GM10847 (cell line): Measurements from ENCODE around the gene NOL8.

Experiments
- POLR2A ChIP-seq: IDR thresholded peaks from 2 replicates; pipeline ENCODE4 v1.6.1; 2011; ENCODE audit not compliant: insufficient read length; ENCODE audit errors: extremely low read depth

NOL8 gene

GRCh38 chr9:92293452-92294296 is 31.5 kb downstream of the NOL8 start, which contains the start of gene IARS1:
Gene IARS1, minus strand, starts transcription at chr9:92293697. Its CDS starts 4,278 bp downstream, at chr9:92289419.
- TF ChIP-seq POLR2A: peak; percentile 97

GRCh38 chr9:92293075-92293354 is 32.1 kb downstream of the NOL8 start:
- no peak for TF ChIP-seq POLR2A

DNA sequence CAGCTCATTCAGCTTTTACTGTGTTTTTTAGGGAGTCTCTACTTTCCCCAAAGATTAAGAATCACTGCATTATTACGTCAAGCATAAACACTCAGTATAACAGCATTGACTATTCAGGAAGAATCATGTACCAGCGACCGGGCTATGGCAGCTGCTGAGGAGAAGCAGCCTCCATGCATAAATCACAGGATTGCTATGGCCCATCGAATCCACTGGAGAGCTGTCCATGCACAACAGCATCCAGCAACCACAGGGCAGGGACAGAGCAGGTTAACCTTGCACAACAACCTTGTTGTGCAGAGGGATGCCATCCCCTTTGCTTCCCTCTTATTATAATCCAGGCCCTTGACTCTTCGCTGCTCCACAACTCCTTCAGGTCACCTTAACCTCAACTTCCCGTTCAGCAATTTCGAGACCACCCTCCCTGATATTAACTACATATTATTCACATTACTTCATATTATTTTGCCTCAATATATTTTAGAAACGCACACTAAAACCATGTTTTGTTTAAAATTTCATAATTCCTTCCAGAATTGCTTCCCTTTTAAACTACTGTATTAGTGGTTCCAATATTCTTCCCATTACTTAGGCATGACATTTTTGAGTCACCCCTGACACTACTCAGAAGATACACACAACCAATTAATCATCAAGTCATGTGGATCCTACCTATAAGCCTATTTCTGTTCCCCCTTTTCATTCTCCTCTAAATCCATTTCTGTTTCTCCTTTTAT is 32.6 kb downstream of the NOL8 start:
- TF ChIP-seq POLR2A: no peak

DNA sequence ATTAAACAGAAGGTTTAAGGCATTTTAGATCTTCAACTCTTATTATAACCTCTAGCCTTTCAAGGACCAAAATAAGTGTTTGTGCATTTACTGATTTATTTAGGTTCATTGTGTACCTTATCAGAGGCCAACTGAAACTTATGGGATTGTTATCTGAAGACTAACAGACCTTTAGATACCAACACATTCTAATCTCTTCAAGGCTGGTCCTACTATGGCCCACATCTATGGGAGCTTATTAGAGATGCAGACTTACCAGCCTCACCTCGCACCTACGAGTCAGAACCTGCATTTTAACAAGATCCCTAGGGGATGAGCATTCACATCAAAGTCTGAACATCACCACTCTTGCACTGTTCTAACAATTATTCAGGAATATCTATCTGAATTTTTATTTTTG is 33.6 kb downstream of the NOL8 start:
- no peak for TF ChIP-seq POLR2A

DNA sequence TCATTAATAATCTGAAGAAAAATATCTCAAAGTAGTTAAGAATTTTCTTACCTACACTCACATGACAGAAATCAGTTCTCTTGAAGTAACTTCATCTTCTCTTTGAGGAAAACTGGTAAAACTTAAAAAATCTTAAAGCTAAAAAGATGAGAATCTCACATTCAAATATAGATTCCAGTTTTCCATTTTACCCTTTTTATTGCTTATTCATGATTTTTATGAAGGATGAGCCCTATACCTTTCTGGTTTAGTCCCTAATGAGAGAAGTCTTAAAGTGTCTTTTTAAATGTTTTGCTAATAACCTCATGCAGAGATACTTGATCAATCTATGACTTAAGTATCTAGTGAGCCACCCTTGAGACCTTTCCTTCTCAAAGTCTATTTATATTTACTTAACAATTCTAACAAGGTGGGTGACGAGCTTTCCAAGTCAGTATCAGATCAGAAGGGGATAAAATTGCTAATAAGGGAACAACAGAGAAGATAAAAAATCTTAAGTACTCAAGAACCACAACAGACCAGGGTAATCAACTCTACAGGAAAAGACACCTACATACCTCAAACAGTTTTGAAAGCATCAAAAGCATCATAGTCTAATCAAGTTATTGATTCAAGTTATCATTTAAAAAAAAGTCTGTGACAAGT is 34.2 kb downstream of the NOL8 start:
- TF ChIP-seq POLR2A: no peak

GRCh38 chr9:92289708-92290390 is 35.3 kb downstream of the NOL8 start:
- TF ChIP-seq POLR2A: no peak

GRCh38 chr9:92279302-92279701 is 45.8 kb downstream of the NOL8 start:
- no peak for TF ChIP-seq POLR2A

DNA sequence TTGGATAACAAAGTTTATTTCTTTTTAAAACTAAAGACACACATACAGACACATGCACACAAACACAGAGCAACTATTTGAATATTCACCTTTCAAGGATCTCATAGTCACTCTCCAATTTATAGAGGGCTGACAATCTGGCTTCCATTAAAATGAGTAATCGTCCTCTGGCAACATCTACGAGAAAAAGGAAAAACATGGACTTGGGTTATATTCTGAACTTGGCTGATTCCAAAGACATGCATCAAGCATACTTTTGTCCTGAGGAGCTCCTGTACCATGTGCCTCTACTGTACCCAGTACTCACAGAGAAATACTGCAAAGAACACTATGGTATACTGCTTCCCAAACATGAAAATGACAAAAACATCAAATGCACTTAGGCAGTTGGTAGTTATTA is 47.0 kb downstream of the NOL8 start:
- no peak for TF ChIP-seq POLR2A

DNA sequence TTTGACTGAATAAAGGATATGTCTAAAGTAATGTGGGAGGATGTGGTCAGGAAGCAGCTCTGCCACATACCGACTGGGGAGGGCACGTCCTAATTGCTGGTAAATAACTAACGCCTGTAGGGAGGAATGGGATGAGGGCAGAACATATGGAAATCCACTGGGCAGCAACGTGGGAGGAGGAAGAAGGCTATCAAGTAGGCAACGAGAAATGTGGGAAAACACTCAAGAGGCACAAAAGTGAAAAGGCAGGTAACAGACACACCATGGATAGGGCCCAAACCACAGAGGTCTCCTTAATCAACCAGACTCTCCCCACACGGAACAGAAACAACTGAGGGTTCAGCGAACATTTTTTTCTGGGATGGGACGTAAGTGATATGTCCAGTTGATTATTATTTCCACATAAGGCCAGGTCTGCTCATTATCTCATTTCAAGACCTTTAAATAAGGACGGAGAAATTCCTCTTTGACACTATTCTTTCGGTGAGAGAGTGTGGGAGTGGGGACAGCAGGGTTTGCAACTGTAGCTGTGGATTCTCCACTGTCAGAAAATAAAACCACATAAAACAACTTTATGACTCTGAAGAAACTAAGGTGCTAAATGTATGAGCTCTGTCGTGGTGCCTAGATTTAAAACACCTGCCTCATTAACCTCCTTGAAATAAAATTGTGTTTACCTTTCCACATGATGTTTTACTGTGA is 48.7 kb downstream of the NOL8 start:
- no peak for TF ChIP-seq POLR2A

DNA sequence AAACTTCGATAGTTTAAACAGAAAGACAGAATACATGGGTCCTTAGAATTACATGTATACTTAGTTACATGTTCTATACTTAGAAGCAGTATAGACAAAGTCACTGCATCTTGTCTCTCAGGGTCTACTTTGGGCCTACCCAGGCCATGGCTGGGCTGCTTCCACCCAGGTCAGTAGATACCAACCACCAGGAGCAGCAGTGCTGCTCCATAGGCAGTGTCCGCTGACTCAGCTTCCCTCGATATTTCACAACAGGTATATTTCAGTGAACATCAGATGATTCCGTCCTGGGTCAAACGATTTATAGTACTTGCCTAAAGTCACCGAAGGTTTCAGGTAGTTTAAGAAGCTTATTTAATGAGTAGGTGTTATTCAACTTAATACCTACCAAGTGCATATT is 49.6 kb downstream of the NOL8 start:
- TF ChIP-seq POLR2A: no peak

DNA sequence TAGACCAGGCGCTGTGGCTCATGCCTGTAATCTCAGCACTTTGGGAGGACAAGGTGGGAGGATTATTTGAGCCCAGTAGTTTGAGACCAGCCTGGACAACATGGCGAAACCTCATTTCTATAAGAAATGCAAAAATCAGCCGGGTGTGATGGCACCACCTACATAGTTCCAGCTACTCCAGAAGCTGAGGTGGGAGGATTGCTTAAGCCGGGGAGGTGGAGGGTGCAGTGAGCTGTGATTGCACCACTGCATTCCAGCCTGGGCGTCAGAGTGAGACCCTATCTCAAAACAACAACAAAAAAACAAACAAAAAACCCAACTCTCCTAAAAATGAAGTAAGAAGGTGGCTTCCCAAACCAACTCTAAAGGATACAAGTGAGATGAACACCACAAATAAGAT is 54.6 kb downstream of the NOL8 start:
- no peak for TF ChIP-seq POLR2A

DNA sequence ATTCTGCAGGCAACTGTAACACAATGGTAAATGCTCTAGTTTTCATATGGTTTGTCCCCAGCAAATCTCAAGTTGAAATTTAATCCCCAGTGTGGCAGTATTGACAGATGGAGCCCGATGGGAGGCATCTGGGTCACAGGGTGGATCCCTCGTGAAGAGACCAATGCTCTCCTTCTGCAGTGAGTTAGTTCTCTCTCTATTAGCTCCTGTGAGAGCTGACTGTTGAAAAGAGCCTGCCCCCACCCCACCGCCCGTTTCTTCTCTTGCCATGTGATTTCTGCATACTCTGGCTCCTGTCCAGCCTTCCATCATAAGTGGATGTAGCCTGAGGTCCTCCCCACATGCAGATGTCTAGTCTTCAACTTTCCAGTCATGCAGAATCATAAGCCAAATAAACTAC is 58.7 kb downstream of the NOL8 start:
- TF ChIP-seq POLR2A: no peak

DNA sequence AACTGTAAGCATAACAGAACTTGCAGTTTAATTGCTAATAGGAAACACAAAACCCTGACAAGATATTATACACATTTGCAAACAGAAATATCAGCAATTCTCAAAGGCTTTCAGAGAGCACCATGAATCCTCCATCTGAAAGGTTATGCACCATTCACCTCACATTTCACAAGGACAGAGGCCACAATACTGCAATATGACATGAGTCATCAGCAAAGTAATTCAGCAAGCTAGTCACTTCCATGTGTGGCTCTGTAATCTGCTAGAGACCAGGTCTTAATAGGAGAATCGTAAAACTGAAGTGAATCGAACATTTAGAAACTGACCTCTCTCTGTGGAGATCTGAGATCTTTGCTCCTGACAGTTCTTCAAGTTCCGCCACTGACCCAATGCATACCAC is 60.0 kb downstream of the NOL8 start:
- no peak for TF ChIP-seq POLR2A

- no peak for TF ChIP-seq POLR2A
Observed at GRCh38 chr9:92263131-92263530, 62.0 kb downstream of the NOL8 start.

GRCh38 chr9:92257327-92257726 is 67.8 kb downstream of the NOL8 start:
- TF ChIP-seq POLR2A: no peak
